Naive B cell (primary cell): ENCODE measurements around the gene GCN1. TPM values are rescaled to one million over a fixed set of nuclear protein-coding genes. Genes with fewer than 3 reads are reported as not detected.

Experiments used
- ATAC-seq, 2 donors: fragments of 150-1000 bp; cut with Tn5 transposase; 2 replicates each; pipeline ENCODE4 v1.10.0; 2021; ENCODE audit warnings: low read depth in 2 of 2, mild to moderate bottlenecking in 2 of 2, moderate library complexity in 2 of 2
- DNase-seq: peaks from one replicate; pipeline ENCODE4 v3.0.0; 2022
- H3K27ac Mint-ChIP-seq, 6 donors: one replicate each; pipeline ENCODE4 v1.8.0; 2020 to 2022; ENCODE audit warnings: mild to moderate bottlenecking in 6 of 6, mixed read lengths in 6 of 6, moderate library complexity in 5 of 6, inconsistent platforms in 2 of 6
- H3K27me3 Mint-ChIP-seq, 3 donors: one replicate each; pipeline ENCODE4 v1.8.0; 2021 to 2022; ENCODE audit warnings: mixed read lengths in 3 of 3, mild to moderate bottlenecking in 1 of 3
- H3K36me3 Mint-ChIP-seq, 2 donors: one replicate each; pipeline ENCODE4 v1.8.0; 2020 to 2022; ENCODE audit warnings: mixed read lengths in 2 of 2, inconsistent platforms in 1 of 2, mild to moderate bottlenecking in 1 of 2
- H3K4me1 Mint-ChIP-seq, 3 donors: one replicate each; pipeline ENCODE4 v1.8.0; 2020 to 2022; ENCODE audit warnings: mixed read lengths in 3 of 3, inconsistent platforms in 1 of 3, mild to moderate bottlenecking in 1 of 3, moderate library complexity in 1 of 3
- H3K4me3 Mint-ChIP-seq, 8 donors: one replicate each; pipeline ENCODE4 v1.8.0; 2020 to 2022; ENCODE audit warnings: mild to moderate bottlenecking in 8 of 8, mixed read lengths in 8 of 8, moderate library complexity in 8 of 8, inconsistent platforms in 2 of 8
- H3K9me3 Mint-ChIP-seq, 7 donors: one replicate each; pipeline ENCODE4 v1.8.0; 2020 to 2022; ENCODE audit warnings: mixed read lengths in 7 of 7, mild to moderate bottlenecking in 5 of 7, inconsistent platforms in 2 of 7, moderate library complexity in 1 of 7
- polyA plus RNA-seq, 6 donors: library from polyadenylated mRNA; unstranded; fragments of 300-500 nt; fragmentation: Illumina TruSeq; gene quantifications; one replicate each; pipeline ENCODE4 v1.2.3, GENCODE V29; 2021; ENCODE audit warnings: low read depth in 6 of 6

The GCN1 gene
- polyA plus RNA-seq, 6 donors from 2014 or later: 11.1 to 23.9 (median 18.7) TPM

DNA sequence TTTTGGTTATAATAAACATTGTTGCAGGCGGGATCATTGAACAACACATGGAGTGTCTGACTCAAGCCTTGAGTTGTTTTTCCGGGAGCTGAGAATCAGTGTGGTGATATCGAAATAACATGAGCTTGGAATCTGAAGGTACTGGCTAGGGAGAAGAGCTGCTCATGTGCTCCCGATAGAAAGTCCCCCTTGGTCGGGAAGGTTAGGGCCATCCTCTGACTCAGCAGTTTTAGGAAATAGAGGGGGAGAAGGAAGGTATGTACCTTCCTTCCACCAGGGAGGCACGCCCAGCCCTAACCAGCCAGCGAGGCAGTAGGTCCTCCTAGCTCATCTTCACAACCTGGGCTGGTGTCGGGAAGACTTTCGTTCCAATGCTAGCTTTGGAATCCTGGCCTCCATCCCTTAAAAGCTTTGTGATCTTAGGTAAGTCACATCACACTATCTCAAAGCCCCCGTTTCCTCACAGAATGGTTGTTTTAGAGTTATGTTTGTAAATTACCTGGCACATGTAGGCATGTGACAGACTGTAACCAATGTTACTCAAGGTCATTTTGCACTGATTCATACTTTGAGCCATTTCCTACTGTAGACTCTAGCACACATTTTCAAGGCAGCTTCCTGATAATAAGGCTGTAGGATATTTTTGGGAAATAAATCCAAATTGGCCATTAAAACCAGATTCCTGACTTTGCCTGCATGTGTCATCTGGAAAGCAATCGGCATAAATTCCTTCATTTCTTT, 76.0 kb downstream of the GCN1 start:
- Mint-ChIP-seq H3K4me1 (peaks cover 49 to 63% (median 58%) of the 10 kb centered on the region in 3 donors), H3K27ac (peak overlapping the region in 4 of 6 donors; percentile 27 to 81 (median 52)), H3K9me3 (no peaks in the 10 kb centered on the region), H3K27me3 (no peaks in the 10 kb centered on the region), H3K36me3 (no peaks in the 10 kb centered on the region), H3K4me3 (peak overlapping the region; percentile 29 to 94 (median 92))
- ATAC-seq: no peak
- DNase-seq: no peak

DNA sequence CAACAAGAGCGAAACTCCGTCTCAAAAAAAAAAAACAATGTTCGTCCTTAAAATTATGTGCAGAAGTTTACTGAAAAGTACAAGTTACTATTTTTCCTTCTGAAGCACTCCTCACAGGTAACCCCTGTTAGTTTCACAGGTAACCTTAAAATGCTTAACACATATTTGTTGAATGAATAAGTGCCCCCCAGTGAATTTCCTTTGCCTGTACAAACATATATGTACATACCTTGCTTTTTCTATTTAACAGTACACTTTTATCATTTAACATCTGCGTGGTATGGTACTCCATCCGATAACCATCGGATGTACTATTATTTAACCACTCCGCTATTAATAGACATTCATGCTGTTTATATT, 76.6 kb downstream of the GCN1 start:
- Mint-ChIP-seq H3K27ac (peak overlapping the region in 4 of 6 donors; percentile 27 to 91 (median 78)), H3K4me1 (peaks cover 54 to 62% (median 60%) of the 10 kb centered on the region in 3 donors), H3K27me3 (no peaks in the 10 kb centered on the region), H3K9me3 (no peaks in the 10 kb centered on the region), H3K36me3 (no peaks in the 10 kb centered on the region), H3K4me3 (peak overlapping the region; percentile 78 to 94 (median 92))
- ATAC-seq (no peak), DNase-seq (no peak)

DNA sequence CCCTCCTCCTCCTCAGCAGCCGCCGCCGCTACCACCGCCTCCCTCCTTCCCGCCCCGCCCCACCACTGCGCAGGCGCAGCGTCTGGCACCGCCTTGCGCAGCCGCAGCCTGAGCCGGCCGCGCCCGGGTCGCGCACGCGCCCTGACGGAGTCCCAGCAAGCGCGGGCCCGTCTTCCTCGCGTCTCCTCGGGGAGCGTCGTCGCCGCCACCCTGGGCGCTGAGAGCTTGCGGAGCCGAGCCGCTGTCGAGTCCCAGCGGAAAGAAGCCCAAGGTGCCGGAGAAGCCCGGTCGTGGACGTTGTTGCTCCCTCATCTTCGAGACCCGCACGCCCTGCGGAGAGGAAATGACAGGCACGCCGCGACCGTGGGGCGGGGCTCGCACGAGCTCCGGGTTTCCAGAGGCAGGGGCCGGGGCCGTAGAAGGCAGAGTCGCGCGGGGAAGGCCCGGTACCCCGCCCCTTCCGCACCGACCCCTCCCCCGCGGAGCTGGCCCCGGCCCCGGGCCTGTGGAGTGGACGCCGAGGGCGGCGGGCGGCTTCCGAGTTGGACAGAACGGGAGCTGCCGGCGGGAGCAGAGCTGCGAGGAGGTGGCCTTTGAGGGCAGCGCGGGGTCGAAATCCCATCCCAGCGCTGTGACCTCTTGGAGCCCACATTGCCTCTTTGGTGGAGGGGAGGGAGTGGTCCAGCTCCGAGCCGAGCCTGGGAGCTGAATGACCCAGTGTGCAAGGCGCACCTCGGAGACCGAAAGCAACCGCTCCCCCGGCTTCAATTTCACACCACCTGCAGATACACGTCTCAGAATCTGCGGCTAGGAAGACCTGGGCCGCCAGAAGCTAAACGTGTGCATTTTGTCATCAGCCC, 77.5 kb downstream of the GCN1 start:
- Mint-ChIP-seq H3K27me3 (no peaks in the 10 kb centered on the region), H3K4me1 (peaks cover 59 to 69% (median 67%) of the 10 kb centered on the region in 3 donors), H3K4me3 (peak overlapping the region; percentile 78 to 94 (median 92)), H3K9me3 (no peaks in the 10 kb centered on the region), H3K36me3 (no peaks in the 10 kb centered on the region), H3K27ac (peak overlapping the region; percentile 0 to 92 (median 86))
- DNase-seq: peak; percentile 97
- peak; percentile 77 to 81 for ATAC-seq

DNA sequence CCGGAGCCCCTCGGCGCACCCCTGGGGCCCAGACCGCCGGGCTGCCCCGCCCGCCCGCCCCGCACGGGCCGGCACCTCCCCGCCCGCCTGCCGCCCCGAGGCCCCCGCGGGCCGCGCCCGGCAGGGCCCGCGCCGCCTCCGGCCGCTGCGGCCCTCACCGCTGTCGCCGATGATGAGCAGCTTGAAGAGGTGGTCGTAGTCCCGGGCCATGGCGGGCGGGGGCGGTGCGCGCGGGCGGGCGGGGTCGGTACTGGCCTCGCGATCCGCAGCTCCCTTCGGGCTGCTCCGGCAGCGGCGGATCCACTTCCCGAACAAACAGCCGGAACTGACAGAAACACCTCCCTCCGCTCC, 78.1 kb downstream of the GCN1 start, which contains the start of gene RAB35:
Gene RAB35, minus strand, starts transcription at position 313 of the 351 bp plus-strand sequence. Its CDS starts 103 bp downstream, at position 210.
- H3K27ac Mint-ChIP-seq: peak within 1 kb of the TSS; percentile 4 to 94 (median 89)
- ATAC-seq: no peak
- DNase-seq: no peak

DNA sequence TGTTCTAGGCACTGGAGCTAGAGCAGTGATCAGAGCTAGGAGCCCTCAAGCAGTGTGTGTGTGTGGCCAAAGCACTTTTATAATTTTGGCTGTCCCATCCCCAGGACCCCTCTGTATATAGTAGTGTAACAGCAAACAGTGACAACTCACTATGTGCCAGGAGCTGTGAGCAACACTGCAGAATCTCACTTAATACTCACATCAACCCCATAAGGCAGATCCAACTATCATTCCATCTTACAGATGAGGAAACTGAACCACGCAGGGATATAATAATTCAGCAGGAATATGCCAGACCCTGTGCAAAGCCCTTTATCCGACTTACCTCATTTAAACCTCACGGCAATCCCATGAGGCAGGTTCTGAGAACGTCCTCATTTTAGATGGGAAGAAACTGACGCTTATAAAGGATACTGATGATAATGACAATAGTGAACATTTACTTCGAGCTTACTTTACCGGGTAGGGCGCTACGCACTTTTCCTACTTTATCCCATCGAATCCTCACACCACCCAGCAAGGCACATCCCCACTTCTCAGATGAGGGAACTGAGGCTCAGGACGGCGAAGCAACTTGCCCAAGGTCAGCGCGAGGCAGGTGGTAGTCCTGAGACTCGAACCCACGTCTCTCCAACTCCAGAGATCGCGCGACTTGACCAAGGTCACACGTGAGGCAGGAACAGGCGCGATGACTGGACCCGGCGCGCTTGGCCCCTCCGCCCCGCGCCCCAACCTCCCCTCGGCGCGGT, 78.6 kb downstream of the GCN1 start:
- no peaks in the 10 kb centered on the region for H3K27me3 Mint-ChIP-seq
- peak overlapping the region; percentile 4 to 94 (median 89) for H3K27ac Mint-ChIP-seq
- no peaks in the 10 kb centered on the region for H3K36me3 Mint-ChIP-seq
- H3K9me3 Mint-ChIP-seq: no peaks in the 10 kb centered on the region
- DNase-seq: no peak
- peaks cover 65 to 75% (median 74%) of the 10 kb centered on the region in 3 donors for H3K4me1 Mint-ChIP-seq
- no peak for ATAC-seq
- H3K4me3 Mint-ChIP-seq: peak overlapping the region; percentile 78 to 96 (median 94)

More for the DNA sequence above, 78.1 kb downstream of the GCN1 start, which contains the start of gene RAB35:
- Mint-ChIP-seq H3K4me3 (peak within 1 kb of the TSS; percentile 78 to 96 (median 94)), H3K36me3 (no peaks in the 10 kb centered on the region), H3K9me3 (no peaks in the 10 kb centered on the region), H3K27me3 (no peaks in the 10 kb centered on the region), H3K4me1 (peaks cover 63 to 74% (median 73%) of the 10 kb centered on the region in 3 donors)

DNA sequence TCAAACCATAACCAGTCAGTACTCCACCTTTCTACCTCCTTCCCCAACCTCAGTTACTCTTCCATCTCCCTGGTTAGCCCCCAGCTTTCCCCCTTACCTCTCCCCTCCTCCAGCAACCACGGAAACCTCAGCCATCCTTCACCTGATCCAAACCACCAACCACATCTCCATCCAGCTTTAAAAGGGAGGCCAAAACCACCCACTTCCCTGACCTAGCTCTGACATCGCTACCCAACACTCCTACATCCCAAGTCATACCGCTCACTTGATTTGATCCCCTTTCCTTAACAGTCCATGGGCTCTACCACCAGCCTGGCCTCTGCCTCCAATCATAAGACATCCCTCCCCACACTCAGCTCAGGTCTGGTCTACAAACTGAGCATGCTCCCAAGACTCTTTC, 79.4 kb downstream of the GCN1 start:
- Mint-ChIP-seq H3K27ac (peak overlapping the region in 5 of 6 donors; percentile 7 to 94 (median 81)), H3K4me1 (peaks cover 68 to 78% (median 76%) of the 10 kb centered on the region in 3 donors), H3K4me3 (peak overlapping the region; percentile 78 to 96 (median 94)), H3K9me3 (no peaks in the 10 kb centered on the region), H3K27me3 (no peaks in the 10 kb centered on the region), H3K36me3 (no peaks in the 10 kb centered on the region)
- DNase-seq (no peak), ATAC-seq (no peak)

DNA sequence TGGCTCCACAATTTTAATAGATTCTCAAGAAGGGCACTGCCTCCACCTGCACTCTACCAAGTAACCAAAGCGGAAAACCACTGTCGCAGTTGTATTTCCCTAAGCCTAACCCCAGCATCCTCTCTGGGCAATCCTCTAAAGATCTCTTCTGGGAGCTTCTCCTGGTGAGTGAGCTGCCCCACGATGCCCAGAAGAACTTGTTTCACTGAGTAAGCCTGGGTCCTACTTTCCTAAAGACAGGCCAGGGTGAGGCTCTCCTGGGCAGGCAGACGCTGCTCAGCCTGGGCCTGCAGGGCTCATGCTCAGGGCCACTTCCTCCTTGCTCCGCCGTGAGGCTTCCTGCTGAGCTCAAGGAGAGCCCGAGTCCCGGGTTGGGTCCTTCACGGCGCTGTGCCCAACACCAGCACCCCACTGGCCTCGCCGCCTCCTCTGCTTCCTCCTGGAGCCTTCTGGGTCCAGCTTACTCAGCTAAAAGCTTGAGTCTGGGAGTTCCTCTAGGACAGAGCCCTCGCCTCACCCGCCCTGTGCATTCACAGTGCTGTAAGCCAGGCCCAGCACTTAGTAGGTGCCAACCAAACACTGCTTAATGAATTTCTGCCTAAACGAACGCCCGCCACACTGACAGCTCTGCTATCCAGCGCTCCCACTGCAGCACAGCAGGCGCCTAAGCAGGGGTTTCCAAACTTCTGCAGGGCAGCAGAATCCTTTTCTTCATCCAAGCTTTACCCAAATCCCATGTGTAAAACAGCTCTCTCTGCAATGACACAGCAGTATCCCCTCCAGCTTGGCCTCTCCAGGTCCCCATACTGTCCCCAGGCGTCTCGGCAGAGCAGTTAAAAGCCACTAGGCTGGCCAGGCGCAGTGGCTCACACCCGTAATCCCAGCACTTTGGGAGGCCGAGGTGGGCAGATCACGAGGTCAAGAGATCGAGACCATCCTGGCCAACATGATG, 83.7 kb downstream of the GCN1 start:
- ATAC-seq: peak; percentile 91 to 93
- Mint-ChIP-seq H3K4me3 (peak overlapping the region; percentile 32 to 89 (median 80)), H3K27ac (peak overlapping the region; percentile 88 to 96 (median 91)), H3K4me1 (peaks cover 62 to 70% (median 67%) of the 10 kb centered on the region in 3 donors), H3K36me3 (no peaks in the 10 kb centered on the region), H3K27me3 (no peaks in the 10 kb centered on the region), H3K9me3 (no peaks in the 10 kb centered on the region)
- peak; percentile 65 for DNase-seq

DNA sequence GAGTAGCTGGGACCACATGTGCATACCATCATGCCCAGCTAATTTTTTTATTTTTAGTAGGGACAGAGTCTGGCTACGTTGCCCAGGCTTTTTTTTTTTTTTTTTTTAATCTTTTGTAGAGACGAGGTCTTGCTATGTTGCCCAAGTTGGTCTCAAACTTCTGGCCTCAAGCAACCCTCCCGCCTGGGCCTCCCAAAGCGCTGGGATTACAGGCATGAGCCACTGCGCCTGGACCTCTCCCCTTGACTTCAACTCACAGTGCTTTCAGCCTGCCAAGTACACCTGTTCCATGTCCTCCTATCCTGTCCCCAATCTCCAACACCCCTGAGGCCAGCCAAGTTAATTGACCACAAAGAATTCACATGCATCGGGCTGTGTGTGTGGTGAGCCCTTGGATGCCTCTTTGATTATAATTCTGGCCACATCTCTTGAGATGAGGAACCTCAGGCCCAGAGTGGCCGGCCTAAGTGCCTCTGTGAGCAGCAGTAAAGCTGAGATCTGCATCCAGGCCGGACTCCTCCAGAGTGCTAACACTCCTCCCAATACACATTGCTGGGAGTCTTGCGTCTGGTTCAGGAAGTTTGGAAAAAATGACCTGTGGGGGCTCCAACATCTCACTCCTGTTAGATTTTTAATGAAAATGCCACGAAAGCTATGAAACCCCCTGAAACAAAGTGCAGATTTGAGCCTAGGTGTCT, 84.8 kb downstream of the GCN1 start:
- ATAC-seq (no peak), DNase-seq (no peak)
- Mint-ChIP-seq H3K9me3 (no peaks in the 10 kb centered on the region), H3K36me3 (peaks cover 0 to 6% of the 10 kb centered on the region in 2 donors), H3K4me1 (peaks cover 59 to 66% (median 63%) of the 10 kb centered on the region in 3 donors), H3K27ac (peak overlapping the region in 4 of 6 donors; percentile 33 to 95 (median 88)), H3K4me3 (peak overlapping the region in 7 of 8 donors; percentile 70 to 89 (median 79)), H3K27me3 (no peaks in the 10 kb centered on the region)

DNA sequence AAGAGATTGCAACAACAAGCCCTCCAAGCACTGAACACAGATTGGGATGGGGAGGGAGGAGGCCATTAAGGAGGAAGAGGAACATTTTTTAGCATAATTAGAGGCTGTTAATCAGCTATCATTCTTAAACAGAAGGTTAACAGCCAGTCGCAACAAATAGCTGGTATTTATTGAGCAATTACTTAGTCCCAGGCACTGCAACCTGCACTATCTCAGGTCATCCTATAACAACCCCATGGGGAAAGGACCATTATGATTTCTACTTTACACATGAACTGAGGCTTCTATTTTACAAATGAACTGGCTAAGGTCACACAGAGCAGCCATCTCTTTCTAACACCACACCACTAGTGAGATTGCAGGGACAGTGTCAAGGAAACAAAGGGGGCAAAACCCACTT, 88.4 kb downstream of the GCN1 start:
- peak overlapping the region in 2 of 6 donors; percentile 3 to 34 for H3K27ac Mint-ChIP-seq
- no peaks in the 10 kb centered on the region for H3K9me3 Mint-ChIP-seq
- H3K4me1 Mint-ChIP-seq: peaks cover 40 to 54% (median 41%) of the 10 kb centered on the region in 3 donors
- H3K27me3 Mint-ChIP-seq: no peaks in the 10 kb centered on the region
- DNase-seq (no peak), ATAC-seq (no peak)
- peaks cover 0 to 7% of the 10 kb centered on the region in 2 donors for H3K36me3 Mint-ChIP-seq
- peak overlapping the region in 1 of 8 donors; percentile 22 for H3K4me3 Mint-ChIP-seq

DNA sequence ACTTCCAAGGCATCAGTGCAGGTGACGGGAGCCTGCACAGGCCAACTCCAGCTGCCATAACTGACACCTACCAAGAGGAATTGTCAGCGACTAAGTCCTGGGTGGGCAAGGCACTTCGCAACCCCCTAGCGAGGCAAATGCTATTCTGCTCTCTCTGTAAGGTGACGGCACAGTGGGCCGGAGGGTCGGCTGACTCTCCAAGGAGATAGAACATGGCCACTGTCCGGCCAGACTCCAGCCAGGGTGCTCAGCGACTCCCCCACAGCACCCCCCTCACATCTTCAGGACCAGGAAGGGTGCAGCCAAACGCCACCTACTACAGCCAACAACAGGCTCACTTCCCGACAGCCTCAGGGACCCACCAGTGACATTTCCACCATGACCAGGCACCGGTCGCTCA, 91.1 kb downstream of the GCN1 start:
- DNase-seq: no peak
- no peaks in the 10 kb centered on the region for H3K27me3 Mint-ChIP-seq
- H3K27ac Mint-ChIP-seq: no peak overlapping the region
- ATAC-seq: no peak
- peaks cover 21 to 35% (median 25%) of the 10 kb centered on the region in 3 donors for H3K4me1 Mint-ChIP-seq
- H3K36me3 Mint-ChIP-seq: peaks cover 0 to 7% of the 10 kb centered on the region in 2 donors
- no peaks in the 10 kb centered on the region for H3K9me3 Mint-ChIP-seq
- H3K4me3 Mint-ChIP-seq: no peak overlapping the region

DNA sequence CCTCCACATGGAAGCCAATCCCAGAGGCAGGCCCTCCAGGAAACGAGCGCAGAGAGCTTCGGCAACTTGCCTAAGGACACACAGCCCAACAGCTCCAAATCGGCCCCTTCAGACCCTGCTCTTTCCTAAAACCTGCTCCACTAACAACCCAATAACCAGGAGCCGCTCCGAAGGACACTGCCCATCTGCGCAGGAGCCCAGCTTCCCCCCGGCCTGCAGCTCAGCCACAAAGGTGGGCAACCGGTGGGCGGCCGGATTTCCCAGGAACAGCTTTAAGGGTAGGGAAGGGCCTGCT, 91.5 kb downstream of the GCN1 start:
- ATAC-seq (no peak), DNase-seq (no peak)
- H3K27me3 Mint-ChIP-seq: no peaks in the 10 kb centered on the region
- H3K4me3 Mint-ChIP-seq: no peak overlapping the region
- H3K4me1 Mint-ChIP-seq: peaks cover 20 to 31% (median 21%) of the 10 kb centered on the region in 3 donors
- H3K36me3 Mint-ChIP-seq: peaks cover 0 to 7% of the 10 kb centered on the region in 2 donors
- no peaks in the 10 kb centered on the region for H3K9me3 Mint-ChIP-seq
- peak overlapping the region in 1 of 6 donors; percentile 47 for H3K27ac Mint-ChIP-seq
